Measurements from ENCODE around the gene A2M. TPM values are rescaled to one million over a fixed set of nuclear protein-coding genes. Genes with fewer than 3 reads are reported as not detected.

Gene A2M
- total and polyA plus RNA-seq, 4 donors: 377 to 2,674 (median 775) TPM

GRCh38 chr12:9050521-9051157, 65.1 kb downstream of the A2M start:
- TF ChIP-seq CTCF (IDR thresholded peaks at IDR 0.05; ENCODE audit: control extremely low read depth, extremely low read depth): no peak
- H3K27ac ChIP-seq (ENCODE audit: low read depth in 1 of 2, low read length in 1 of 2): no peak overlapping the region
- ATAC-seq (ENCODE audit: insufficient read depth, low FRiP score): no peak

GRCh38 chr12:9049520-9050133, 66.1 kb downstream of the A2M start:
- no peaks in the 10 kb centered on the region for H3K4me1 ChIP-seq (ENCODE audit: control insufficient read depth in 5 of 5, insufficient read depth in 5 of 5, low read length in 5 of 5)
- H3K27me3 ChIP-seq (ENCODE audit: control insufficient read depth in 3 of 3, insufficient read depth in 3 of 3, low read length in 2 of 3): no peaks in the 10 kb centered on the region
- DNase-seq (peak in 2 of 3 donors; percentile 71 to 73), ATAC-seq (ENCODE audit: insufficient read depth, low FRiP score) (peak; percentile 62)
- 25 to 29% methylated on average over 6 of the region's 6 CpGs for WGBS, 2 donors
- no peak overlapping the region for H3K4me3 ChIP-seq
- peak; percentile 11 for TF ChIP-seq CTCF (IDR thresholded peaks at IDR 0.05; ENCODE audit: control extremely low read depth, extremely low read depth)
- no peak overlapping the region for H3K9ac ChIP-seq (ENCODE audit: insufficient read depth in 1 of 2, low read length in 2 of 2)
- H3K36me3 ChIP-seq (ENCODE audit: control insufficient read depth in 4 of 4, insufficient read depth in 4 of 4, low read length in 4 of 4): no peaks in the 10 kb centered on the region
- H3K27ac ChIP-seq (ENCODE audit: low read depth in 1 of 2, low read length in 1 of 2): no peak overlapping the region
- H3K9me3 ChIP-seq (ENCODE audit: control insufficient read depth in 4 of 4, insufficient read depth in 3 of 4, low read length in 3 of 4): no peaks in the 10 kb centered on the region

More at GRCh38 chr12:9050521-9051157, 65.1 kb downstream of the A2M start:
- no peaks in the 10 kb centered on the region for H3K36me3 ChIP-seq (ENCODE audit: control insufficient read depth in 4 of 4, insufficient read depth in 4 of 4, low read length in 4 of 4)
- no peaks in the 10 kb centered on the region for H3K27me3 ChIP-seq (ENCODE audit: control insufficient read depth in 3 of 3, insufficient read depth in 3 of 3, low read length in 2 of 3)
- WGBS, 2 donors: 80 to 86% methylated on average over 15 of the region's 15 CpGs
- no peaks in the 10 kb centered on the region for H3K9me3 ChIP-seq (ENCODE audit: control insufficient read depth in 4 of 4, insufficient read depth in 3 of 4, low read length in 3 of 4)
- H3K4me1 ChIP-seq (ENCODE audit: control insufficient read depth in 5 of 5, insufficient read depth in 5 of 5, low read length in 5 of 5): peaks cover 0 to 6% (median 0%) of the 10 kb centered on the region in 5 donors
- no peak overlapping the region for H3K9ac ChIP-seq (ENCODE audit: insufficient read depth in 1 of 2, low read length in 2 of 2)
- no peak overlapping the region for H3K4me3 ChIP-seq
- no peak for DNase-seq

- TF ChIP-seq CTCF (IDR thresholded peaks at IDR 0.05; ENCODE audit: control extremely low read depth, extremely low read depth): no peak
- 91 to 98% methylated on average over 2 of the region's 2 CpGs for WGBS, 2 donors
- Histone ChIP-seq H3K36me3 (ENCODE audit: control insufficient read depth in 4 of 4, insufficient read depth in 4 of 4, low read length in 4 of 4) (no peaks in the 10 kb centered on the region), H3K27me3 (ENCODE audit: control insufficient read depth in 3 of 3, insufficient read depth in 3 of 3, low read length in 2 of 3) (no peaks in the 10 kb centered on the region), H3K4me3 (no peak overlapping the region), H3K4me1 (ENCODE audit: control insufficient read depth in 5 of 5, insufficient read depth in 5 of 5, low read length in 5 of 5) (no peaks in the 10 kb centered on the region), H3K9ac (ENCODE audit: insufficient read depth in 1 of 2, low read length in 2 of 2) (no peak overlapping the region), H3K27ac (ENCODE audit: low read depth in 1 of 2, low read length in 1 of 2) (no peak overlapping the region), H3K9me3 (ENCODE audit: control insufficient read depth in 4 of 4, insufficient read depth in 3 of 4, low read length in 3 of 4) (no peaks in the 10 kb centered on the region)
- DNase-seq (no peak), ATAC-seq (ENCODE audit: insufficient read depth, low FRiP score) (no peak)
Observed at GRCh38 chr12:9048930-9049329, 66.8 kb downstream of the A2M start.

Data from lung (tissue), 12 donors.